ENCODE results near the gene ACTR1B. TPM values are rescaled to one million over a fixed set of nuclear protein-coding genes. Genes with fewer than 3 reads are reported as not detected.

The ACTR1B gene
- total and polyA plus RNA-seq, 2 experiments from 2014 or later: 18.1 to 56.3 TPM

GRCh38 chr2:97659256-97660043 is 4.4 kb downstream of the ACTR1B start:
- no peak overlapping the region for H3K4me3 ChIP-seq
- TF ChIP-seq CTCF (IDR thresholded peaks at IDR 0.05; ENCODE audit: poor library complexity): no peak
- no peak for TF ChIP-seq EZH2 (IDR thresholded peaks at IDR 0.05; ENCODE audit: borderline replicate concordance)
- TF ChIP-seq EZH2phosphoT487 (IDR thresholded peaks at IDR 0.05; ENCODE audit: low read depth, severe bottlenecking, unreplicated experiment): no peak
- H3K9me3 ChIP-seq (ENCODE audit: low read depth): no peaks in the 10 kb centered on the region
- DNase-seq (ENCODE audit: low spot score): no peak
- no peak overlapping the region for H2AFZ ChIP-seq
- H3K4me2 ChIP-seq: no peak overlapping the region
- H3K4me1 ChIP-seq (ENCODE audit: insufficient read depth): peaks cover 11% of the 10 kb centered on the region
- H3K9me2 ChIP-seq (replicated peaks; ENCODE audit: insufficient read depth): no peaks in the 10 kb centered on the region
- peaks cover 7% of the 10 kb centered on the region for H4K20me1 ChIP-seq (ENCODE audit: insufficient read depth, poor library complexity, severe bottlenecking)
- peaks cover 24% of the 10 kb centered on the region for H3K79me2 ChIP-seq
- H3K27ac ChIP-seq: no peak overlapping the region
- no peaks in the 10 kb centered on the region for H3K36me3 ChIP-seq (replicated peaks; ENCODE audit: insufficient read depth, low read depth)
- WGBS (ENCODE audit: low lambda C conversion rate, missing lambda C conversion rate): 97% methylated on average over 19 of the region's 29 CpGs
- H3K27me3 ChIP-seq: no peaks in the 10 kb centered on the region

GRCh38 chr2:97658691-97659157 is 5.1 kb downstream of the ACTR1B start:
- no peaks in the 10 kb centered on the region for H3K27me3 ChIP-seq
- H3K9me2 ChIP-seq (replicated peaks; ENCODE audit: insufficient read depth): no peaks in the 10 kb centered on the region
- no peak for DNase-seq (ENCODE audit: low spot score)
- H3K36me3 ChIP-seq (replicated peaks; ENCODE audit: insufficient read depth, low read depth): no peaks in the 10 kb centered on the region
- peaks cover 7% of the 10 kb centered on the region for H4K20me1 ChIP-seq (ENCODE audit: insufficient read depth, poor library complexity, severe bottlenecking)
- H3K4me2 ChIP-seq: no peak overlapping the region
- TF ChIP-seq EZH2phosphoT487 (IDR thresholded peaks at IDR 0.05; ENCODE audit: low read depth, severe bottlenecking, unreplicated experiment) (no peak), EZH2 (IDR thresholded peaks at IDR 0.05; ENCODE audit: borderline replicate concordance) (no peak)
- 95% methylated on average over 13 of the region's 13 CpGs for WGBS (ENCODE audit: low lambda C conversion rate, missing lambda C conversion rate)
- no peak overlapping the region for H3K27ac ChIP-seq
- no peaks in the 10 kb centered on the region for H3K9me3 ChIP-seq (ENCODE audit: low read depth)
- H3K79me2 ChIP-seq: peaks cover 24% of the 10 kb centered on the region
- no peak overlapping the region for H3K4me3 ChIP-seq
- H3K4me1 ChIP-seq (ENCODE audit: insufficient read depth): peaks cover 11% of the 10 kb centered on the region
- no peak overlapping the region for H2AFZ ChIP-seq

GRCh38 chr2:97657986-97658690 is 5.7 kb downstream of the ACTR1B start:
- WGBS (ENCODE audit: low lambda C conversion rate, missing lambda C conversion rate): 99% methylated on average over 37 of the region's 37 CpGs
- Histone ChIP-seq H3K9me2 (replicated peaks; ENCODE audit: insufficient read depth) (no peaks in the 10 kb centered on the region), H3K27ac (no peak overlapping the region), H3K27me3 (no peaks in the 10 kb centered on the region), H4K20me1 (ENCODE audit: insufficient read depth, poor library complexity, severe bottlenecking) (peaks cover 7% of the 10 kb centered on the region), H3K36me3 (replicated peaks; ENCODE audit: insufficient read depth, low read depth) (no peaks in the 10 kb centered on the region), H3K4me3 (no peak overlapping the region), H3K4me1 (ENCODE audit: insufficient read depth) (peaks cover 11% of the 10 kb centered on the region), H2AFZ (no peak overlapping the region), H3K9me3 (ENCODE audit: low read depth) (no peaks in the 10 kb centered on the region), H3K4me2 (no peak overlapping the region), H3K79me2 (peaks cover 24% of the 10 kb centered on the region)
- DNase-seq (ENCODE audit: low spot score): no peak
- TF ChIP-seq CTCF (IDR thresholded peaks at IDR 0.05; ENCODE audit: poor library complexity) (no peak), EZH2phosphoT487 (IDR thresholded peaks at IDR 0.05; ENCODE audit: low read depth, severe bottlenecking, unreplicated experiment) (no peak), EZH2 (IDR thresholded peaks at IDR 0.05; ENCODE audit: borderline replicate concordance) (no peak)

Measured in hepatocyte (in vitro differentiated cells).